NB4 (cell line): ENCODE measurements around the gene KLHL18.

ENCODE experiments used
- POLR2A ChIP-seq: IDR thresholded peaks from 2 replicates; pipeline ENCODE4 v1.6.1; 2011; ENCODE audit warnings: mild to moderate bottlenecking; ENCODE audit not compliant: insufficient read length; ENCODE audit errors: extremely low read depth
- TF ChIP-seq, protein P1 (sequence below): IDR thresholded peaks from one replicate; pipeline ENCODE4 v1.5.1; 2012; ENCODE audit warnings: low read depth, low read length

DNA sequence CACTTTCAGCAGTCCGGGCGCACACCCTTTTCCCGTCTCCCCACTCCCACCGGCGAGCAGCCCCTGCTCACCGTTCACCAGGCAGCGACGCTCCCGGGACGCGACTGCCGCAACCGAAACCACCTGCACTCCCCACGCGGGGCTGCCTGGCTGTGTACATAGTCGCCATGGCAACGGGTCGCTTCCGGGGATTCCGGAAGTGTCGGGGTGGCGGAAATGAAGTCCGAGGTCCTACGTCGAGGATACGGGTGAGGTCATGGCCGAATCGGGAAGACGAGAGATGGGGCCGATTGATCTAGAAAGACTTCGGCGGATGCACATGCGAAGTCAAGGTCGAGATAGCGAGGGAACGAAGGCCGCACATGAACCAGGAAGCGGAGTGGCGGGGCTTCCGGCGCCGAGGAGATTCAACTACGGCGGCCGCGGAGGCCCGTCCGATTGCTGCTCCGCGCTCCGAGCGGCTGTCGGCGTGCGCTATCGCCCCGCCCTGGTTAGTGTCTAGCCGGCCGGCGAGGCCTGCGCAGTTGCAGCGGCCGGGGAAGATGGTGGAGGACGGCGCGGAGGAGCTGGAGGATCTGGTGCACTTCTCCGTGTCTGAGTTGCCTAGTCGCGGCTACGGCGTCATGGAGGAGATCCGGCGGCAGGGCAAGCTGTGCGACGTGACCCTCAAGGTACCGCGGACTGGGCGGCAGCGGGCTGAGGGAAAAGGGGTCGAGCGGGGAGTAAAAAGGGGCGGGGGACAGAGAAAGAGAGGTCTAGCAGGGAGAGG, at the start of gene KLHL18, which contains the start of gene KIF9:
- TF ChIP-seq, protein P1, sequence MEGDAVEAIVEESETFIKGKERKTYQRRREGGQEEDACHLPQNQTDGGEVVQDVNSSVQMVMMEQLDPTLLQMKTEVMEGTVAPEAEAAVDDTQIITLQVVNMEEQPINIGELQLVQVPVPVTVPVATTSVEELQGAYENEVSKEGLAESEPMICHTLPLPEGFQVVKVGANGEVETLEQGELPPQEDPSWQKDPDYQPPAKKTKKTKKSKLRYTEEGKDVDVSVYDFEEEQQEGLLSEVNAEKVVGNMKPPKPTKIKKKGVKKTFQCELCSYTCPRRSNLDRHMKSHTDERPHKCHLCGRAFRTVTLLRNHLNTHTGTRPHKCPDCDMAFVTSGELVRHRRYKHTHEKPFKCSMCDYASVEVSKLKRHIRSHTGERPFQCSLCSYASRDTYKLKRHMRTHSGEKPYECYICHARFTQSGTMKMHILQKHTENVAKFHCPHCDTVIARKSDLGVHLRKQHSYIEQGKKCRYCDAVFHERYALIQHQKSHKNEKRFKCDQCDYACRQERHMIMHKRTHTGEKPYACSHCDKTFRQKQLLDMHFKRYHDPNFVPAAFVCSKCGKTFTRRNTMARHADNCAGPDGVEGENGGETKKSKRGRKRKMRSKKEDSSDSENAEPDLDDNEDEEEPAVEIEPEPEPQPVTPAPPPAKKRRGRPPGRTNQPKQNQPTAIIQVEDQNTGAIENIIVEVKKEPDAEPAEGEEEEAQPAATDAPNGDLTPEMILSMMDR = no peak
- peak; percentile 63 for TF ChIP-seq POLR2A
